HG02623 (cell line): ENCODE results near the gene SELL.
"Not testable (repeated sequence)": the region's sequence is repeated elsewhere in the genome, so short reads cannot be mapped to it uniquely, and the experiment has no call there.

ENCODE experiments used
- ATAC-seq: cut with Tn5 transposase; IDR thresholded peaks from one replicate; pipeline ENCODE4 v1.9.1; 2021; ENCODE audit warnings: moderate library complexity; ENCODE audit not compliant: unreplicated experiment

Gene SELL

GRCh38 chr1:169670244-169670643 lies 41.2 kb downstream of the SELL start:
- not testable (repeated sequence) for ATAC-seq

- not testable (repeated sequence) for ATAC-seq
Observed at GRCh38 chr1:169667699-169668596, 43.5 kb downstream of the SELL start.

DNA sequence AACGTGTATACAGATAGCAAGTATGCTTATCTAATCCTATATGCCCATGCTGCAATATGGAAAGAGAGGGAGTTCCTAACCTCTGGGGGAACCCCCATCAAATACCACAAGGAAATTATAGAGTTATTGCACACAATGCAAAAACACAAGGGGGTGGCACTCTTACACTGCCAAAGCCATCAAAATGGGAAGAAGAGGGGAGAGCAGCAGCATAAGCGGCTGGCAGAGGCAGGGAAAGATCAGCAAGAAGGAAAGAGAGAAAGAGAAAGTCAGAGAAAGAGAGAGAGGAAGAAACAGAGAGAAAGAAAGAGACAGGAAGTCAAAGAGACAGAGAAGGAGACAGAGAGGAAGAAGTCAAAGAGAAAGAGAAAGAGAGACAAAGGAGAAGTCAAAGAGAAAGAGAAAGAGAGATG lies 44.2 kb downstream of the SELL start:
- peak; percentile 70 for ATAC-seq

DNA sequence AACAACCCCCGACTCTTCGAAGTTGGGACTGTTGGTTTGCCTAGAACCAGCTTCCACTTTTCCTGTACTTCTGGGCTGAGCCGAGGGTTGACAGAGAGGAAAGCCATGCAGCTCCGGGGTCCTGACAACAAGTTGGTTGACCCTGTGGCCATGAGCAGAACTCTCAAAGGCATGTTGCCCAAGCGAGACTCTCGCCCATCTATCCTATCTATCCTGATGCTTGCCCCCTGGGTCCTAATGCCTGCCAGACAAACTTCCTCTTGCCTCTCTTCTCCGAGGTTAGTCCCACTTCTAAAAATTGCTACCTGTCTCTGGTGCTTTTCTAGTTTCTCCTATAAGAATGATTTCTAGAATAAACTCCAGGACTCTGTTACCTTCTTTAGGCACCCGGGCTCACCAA lies 48.7 kb downstream of the SELL start:
- ATAC-seq: not testable (repeated sequence)

GRCh38 chr1:169661066-169661465 lies 50.4 kb downstream of the SELL start:
- not testable (repeated sequence) for ATAC-seq

DNA sequence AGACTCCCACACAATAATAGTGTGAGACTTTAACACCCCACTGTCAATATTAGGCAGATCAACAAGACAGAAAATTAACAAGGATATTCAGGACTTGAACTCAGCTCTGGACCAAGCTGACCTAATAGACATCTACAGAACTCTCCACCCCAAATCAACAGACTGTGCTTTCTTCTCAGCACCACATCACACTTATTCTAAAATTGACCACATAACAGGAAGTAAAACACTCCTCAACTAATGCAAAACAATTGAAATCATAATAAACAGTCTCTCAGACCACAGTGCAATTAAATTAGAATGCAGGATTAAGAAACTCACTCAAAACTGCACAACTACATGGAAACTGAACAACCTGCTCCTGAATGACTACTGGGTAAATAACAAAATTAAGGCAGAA lies 52.6 kb downstream of the SELL start:
- not testable (repeated sequence) for ATAC-seq

DNA sequence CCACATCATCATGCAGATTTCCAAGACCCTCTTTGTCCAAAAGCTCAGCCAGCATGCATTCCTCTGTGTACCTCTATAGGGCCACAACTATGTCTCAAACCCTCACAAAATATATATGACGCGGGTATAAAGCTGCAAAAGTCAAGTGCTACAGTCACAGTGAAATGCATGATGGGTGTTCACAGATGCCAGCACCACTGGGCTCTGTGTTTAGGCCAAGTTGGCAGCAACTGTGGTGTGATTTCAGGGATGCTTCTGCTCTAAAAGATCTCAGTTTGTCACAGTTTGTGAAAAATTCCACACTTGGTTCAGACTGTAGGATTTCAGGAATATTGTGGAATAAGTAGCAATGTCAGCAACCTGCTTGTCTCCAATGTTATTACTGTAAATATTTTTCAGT lies 57.5 kb downstream of the SELL start:
- ATAC-seq: no peak

DNA sequence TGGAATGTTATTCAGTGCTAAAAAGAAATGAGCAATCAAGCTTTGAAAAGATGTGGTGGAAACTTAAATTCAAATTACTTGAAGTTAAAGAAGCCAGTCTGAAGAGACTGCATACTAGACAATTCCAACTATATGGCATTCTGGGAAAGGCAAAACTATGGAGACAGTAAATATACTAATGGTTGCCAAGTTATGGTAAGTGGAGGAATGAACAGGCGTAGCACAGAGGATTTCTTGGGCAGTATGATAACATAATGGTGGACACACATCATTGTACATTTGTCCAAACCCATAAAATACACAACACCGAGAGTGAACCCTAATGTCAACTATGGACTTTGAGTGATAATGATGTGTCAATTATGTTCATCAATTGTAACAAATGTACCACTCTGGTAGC lies 60.4 kb downstream of the SELL start:
- ATAC-seq: no peak

- no peak for ATAC-seq
Observed at GRCh38 chr1:169650551-169650950, 60.9 kb downstream of the SELL start.

GRCh38 chr1:169648709-169649108 lies 62.7 kb downstream of the SELL start:
- no peak for ATAC-seq

- ATAC-seq: no peak
Observed at GRCh38 chr1:169648187-169648586, 63.2 kb downstream of the SELL start.

DNA sequence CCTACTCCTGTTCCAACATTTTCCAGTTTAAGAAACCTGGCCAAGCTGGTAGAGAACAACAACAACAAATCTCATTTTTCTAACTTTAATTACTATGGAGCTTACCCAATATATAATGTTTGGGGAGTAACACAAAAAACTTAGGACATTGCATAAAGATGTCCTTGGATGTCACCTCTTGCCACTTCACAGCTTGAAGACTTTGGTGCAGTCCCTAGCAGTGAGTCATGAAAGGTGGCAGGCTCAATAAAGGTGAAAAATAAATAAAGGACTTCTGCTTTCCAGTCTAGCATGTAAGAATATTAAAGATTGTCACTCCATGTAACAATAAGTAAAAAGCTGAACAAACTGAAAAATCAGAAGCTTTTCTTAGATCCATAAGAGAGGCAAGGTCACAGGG lies 63.9 kb downstream of the SELL start:
- ATAC-seq: no peak

GRCh38 chr1:169644297-169644696 lies 67.1 kb downstream of the SELL start:
- ATAC-seq: no peak
